H1 (cell line): ENCODE measurements around the gene FREM2. TPM values are rescaled to one million over a fixed set of nuclear protein-coding genes. Genes with fewer than 3 reads are reported as not detected.

Experiments used
- CTCF ChIA-PET: fragments of 300-600 bp; sonication (Branson Sonifier 250); formaldehyde crosslinking; loops from one replicate; lab custom pipeline; 2021; ENCODE audit not compliant: partially characterized antibody; lab: Charles Lee
- POLR2A ChIA-PET: fragments of 300-600 bp; sonication (Branson Sonifier 250); formaldehyde crosslinking; loops from one replicate; lab custom pipeline; 2021; ENCODE audit warnings: inconsistent platforms; ENCODE audit not compliant: partially characterized antibody; lab: Charles Lee
- DNase-seq, 2 experiments: peaks; one replicate each; pipeline versions ENCODE4 v3.0.0 to v3.0.0-alpha.2; 2010 to 2022; ENCODE audit warnings: low spot score in 2 of 2, low read depth in 1 of 2, mixed read lengths in 1 of 2
- FAIRE-seq: peaks from 2 replicates; lab custom pipeline; 2011; peaks lifted over from hg19 to GRCh38; lab: Jason Lieb, UNC
- H2AFZ ChIP-seq: 2 replicates; pipeline ENCODE4 v1.8.1; 2012; ENCODE audit warnings: low read length, inconsistent platforms
- H2AK5ac ChIP-seq: 2 replicates; pipeline ENCODE4 v1.6.1; 2013; ENCODE audit warnings: low read depth, low read length
- H2BK120ac ChIP-seq: replicated peaks from 2 replicates; pipeline ENCODE3; 2013; ENCODE audit warnings: low read depth, low read length, inconsistent platforms
- H2BK12ac ChIP-seq: 2 replicates; pipeline ENCODE4 v1.6.1; 2013; ENCODE audit warnings: low read depth, low read length
- H2BK15ac ChIP-seq: 2 replicates; pipeline ENCODE4 v1.6.1; 2013; ENCODE audit warnings: low read length
- H2BK20ac ChIP-seq: 2 replicates; pipeline ENCODE4 v1.6.1; 2013; ENCODE audit warnings: low read length
- H2BK5ac ChIP-seq: 2 replicates; pipeline ENCODE4 v1.6.1; 2013; ENCODE audit warnings: low read depth, low read length
- H3K14ac ChIP-seq: 2 replicates; pipeline ENCODE4 v1.6.1; 2013; ENCODE audit warnings: inconsistent platforms; ENCODE audit not compliant: insufficient read length
- H3K18ac ChIP-seq: 2 replicates; pipeline ENCODE4 v1.6.1; 2013; ENCODE audit warnings: low read length; ENCODE audit errors: extremely low read depth
- H3K23ac ChIP-seq: 2 replicates; pipeline ENCODE4 v1.6.1; 2013; ENCODE audit warnings: inconsistent platforms; ENCODE audit not compliant: insufficient read length
- H3K23me2 ChIP-seq: 2 replicates; pipeline ENCODE4 v1.6.1; 2013; ENCODE audit warnings: low read depth, low read length
- H3K27ac ChIP-seq: 2 replicates; pipeline ENCODE4 v1.6.1; 2011; ENCODE audit warnings: low read depth, low read length, inconsistent platforms
- H3K27me3 ChIP-seq, 4 experiments: replicated peaks in 1 of 4; 1 replicate in 1 of 4; 2 replicates in 3 of 4; pipeline versions ENCODE4 v1.6.1 to v1.8.1; 2011 to 2013; ENCODE audit warnings: low read length in 3 of 4, mild to moderate bottlenecking in 3 of 4, inconsistent platforms in 2 of 4, mixed read lengths in 2 of 4, moderate library complexity in 1 of 4; ENCODE audit not compliant: control insufficient read depth in 3 of 4, insufficient read depth in 3 of 4; ENCODE audit errors: extremely low read depth in 1 of 4
- H3K36me3 ChIP-seq, 4 experiments: 2 replicates each; pipeline versions ENCODE4 v1.6.1 to v1.8.1; 2011 to 2013; ENCODE audit warnings: mild to moderate bottlenecking in 4 of 4, low read length in 3 of 4, moderate library complexity in 2 of 4, control low read depth in 1 of 4, inconsistent platforms in 1 of 4; ENCODE audit not compliant: insufficient read depth in 4 of 4, control insufficient read depth in 2 of 4
- H3K4ac ChIP-seq: replicated peaks from 2 replicates; pipeline ENCODE3; 2013; ENCODE audit warnings: low read length, low read depth, mixed read lengths, inconsistent platforms; ENCODE audit not compliant: insufficient read length
- H3K4me1 ChIP-seq, 4 experiments: replicated peaks in 1 of 4; 1 replicate in 1 of 4; 2 replicates in 3 of 4; pipeline versions ENCODE4 v1.6.1 to v1.8.1; 2011 to 2013; ENCODE audit warnings: low read length in 3 of 4, inconsistent platforms in 2 of 4, mixed read lengths in 1 of 4; ENCODE audit not compliant: insufficient read depth in 4 of 4, control insufficient read depth in 3 of 4
- H3K4me2 ChIP-seq, 2 experiments: 2 replicates each; pipeline versions ENCODE4 v1.6.1 to v1.8.1; 2011 to 2013; ENCODE audit warnings: low read depth in 2 of 2, low read length in 2 of 2, control low read depth in 1 of 2, inconsistent platforms in 1 of 2, mild to moderate bottlenecking in 1 of 2; ENCODE audit not compliant: insufficient read depth in 1 of 2
- H3K4me3 ChIP-seq, 4 experiments: fragments of 200-600, 300-600 bp in 1 of 4; sonication (generic), shearing (Covaris generic), sonication (Bioruptor Twin) in 1 of 4; 2 replicates each; pipeline versions ENCODE4 v1.5.1 to v1.8.1; 2011 to 2016; ENCODE audit warnings: low read length in 4 of 4, low read depth in 3 of 4, control low read depth in 2 of 4, inconsistent platforms in 2 of 4, mild to moderate bottlenecking in 2 of 4, mixed read lengths in 1 of 4, moderate library complexity in 1 of 4; ENCODE audit not compliant: insufficient read depth in 2 of 4; ENCODE audit errors: extremely low read depth in 1 of 4
- H3K56ac ChIP-seq: replicated peaks from 2 replicates; pipeline ENCODE3; 2013; ENCODE audit warnings: low read depth, mild to moderate bottlenecking, mixed read lengths, low read length, inconsistent platforms; ENCODE audit not compliant: insufficient read length
- H3K79me1 ChIP-seq: 2 replicates; pipeline ENCODE4 v1.6.1; 2013; ENCODE audit warnings: low read depth, low read length, control low read depth
- H3K79me2 ChIP-seq, 2 experiments: 2 replicates each; pipeline versions ENCODE4 v1.6.1 to v1.8.1; 2012 to 2013; ENCODE audit warnings: low read length in 2 of 2, mild to moderate bottlenecking in 2 of 2, inconsistent platforms in 1 of 2; ENCODE audit not compliant: insufficient read depth in 2 of 2, control insufficient read depth in 1 of 2
- H3K9ac ChIP-seq, 4 experiments: replicated peaks in 1 of 4; 1 replicate in 1 of 4; 2 replicates in 3 of 4; pipeline versions ENCODE4 v1.6.1 to v1.8.1; 2011 to 2013; ENCODE audit warnings: low read depth in 3 of 4, low read length in 3 of 4, control low read depth in 2 of 4, mild to moderate bottlenecking in 2 of 4, moderate library complexity in 2 of 4, inconsistent platforms in 1 of 4; ENCODE audit errors: extremely low read depth in 1 of 4
- H3K9me3 ChIP-seq, 2 experiments: 2 replicates each; pipeline versions ENCODE4 v1.6.1 to v1.8.1; 2012 to 2013; ENCODE audit warnings: mild to moderate bottlenecking in 2 of 2, moderate library complexity in 2 of 2, control low read depth in 1 of 2, inconsistent platforms in 1 of 2, low read depth in 1 of 2, low read length in 1 of 2, mixed read lengths in 1 of 2; ENCODE audit not compliant: insufficient read depth in 2 of 2
- H4K20me1 ChIP-seq, 2 experiments: replicated peaks in 1 of 2; 2 replicates each; pipeline versions ENCODE3 to v1.8.1; 2011 to 2013; ENCODE audit warnings: inconsistent platforms in 2 of 2, low read length in 2 of 2, mild to moderate bottlenecking in 1 of 2; ENCODE audit not compliant: insufficient read depth in 2 of 2, control insufficient read depth in 1 of 2
- H4K5ac ChIP-seq: 2 replicates; pipeline ENCODE4 v1.6.1; 2013; ENCODE audit warnings: low read length, low read depth, mixed read lengths, inconsistent platforms; ENCODE audit not compliant: insufficient read length
- H4K8ac ChIP-seq: 2 replicates; pipeline ENCODE4 v1.8.0; 2013; ENCODE audit warnings: mild to moderate bottlenecking, moderate library complexity, low read length, inconsistent platforms; ENCODE audit not compliant: insufficient read depth; ENCODE audit errors: extremely low read depth
- H4K91ac ChIP-seq: replicated peaks from 2 replicates; pipeline ENCODE3; 2013; ENCODE audit warnings: low read length, mixed read lengths, inconsistent platforms; ENCODE audit not compliant: insufficient read length
- ATF3 ChIP-seq: IDR thresholded peaks from 2 replicates; pipeline ENCODE4 v1.6.1; 2011; ENCODE audit warnings: low read depth, mild to moderate bottlenecking, low read length; ENCODE audit not compliant: insufficient read depth
- EGR1 ChIP-seq: IDR thresholded peaks from 2 replicates; pipeline ENCODE4 v1.6.1; 2011; ENCODE audit warnings: low read depth, low read length, borderline replicate concordance
- SIN3A ChIP-seq, 2 experiments: IDR thresholded peaks in 1 of 2; conservative IDR thresholded peaks in 1 of 2; 2 replicates each; pipeline ENCODE4 v1.6.1; 2011 to 2012; ENCODE audit warnings: low read length in 2 of 2, improper control_type of control experiment in 1 of 2, low read depth in 1 of 2, mild to moderate bottlenecking in 1 of 2
- SIRT6 ChIP-seq: IDR thresholded peaks from one replicate; pipeline ENCODE4 v1.7.1; 2012; ENCODE audit warnings: low read length, inconsistent platforms
- TCF12 ChIP-seq: IDR thresholded peaks from 2 replicates; pipeline ENCODE4 v1.6.1; 2011; ENCODE audit warnings: low read depth, mild to moderate bottlenecking, low read length
- WGBS, 2 experiments: shearing (Covaris generic) in 1 of 2; methylation state at CpG; one replicate each; pipeline versions ENCODE4 v1.1.6 to v1.1.7; 2013 to 2015; ENCODE audit warnings: low lambda C conversion rate in 2 of 2, mixed read lengths in 2 of 2, inconsistent platforms in 1 of 2, low coverage in 1 of 2, missing lambda C conversion rate in 1 of 2; ENCODE audit not compliant: insufficient replicate concordance in 2 of 2, insufficient coverage in 1 of 2, insufficient read length in 1 of 2; ENCODE audit errors: extremely low coverage in 1 of 2, missing lambda C conversion rate in 1 of 2; 5-methylcytosine and 5-hydroxymethylcytosine counted together
- polyA plus RNA-seq, 7 experiments: library from polyadenylated mRNA; depleted of rRNA in 3 of 7; stranded (reverse) in 5 of 7; unstranded in 2 of 7; fragments of >200 nt in 5 of 7; fragments of 200-250 nt in 2 of 7; gene quantifications; 1 replicate in 5 of 7; 2 replicates in 1 of 7; 4 replicates in 1 of 7; pipeline versions ENCODE4 v1.2.1 to v1.2.3, GENCODE V29; 2011 to 2013; ENCODE audit warnings: missing spikeins in 2 of 7, mixed read lengths in 2 of 7
- total RNA-seq: library from RNA; stranded (reverse); fragmentation: NEBNext Ultra II Directional; extraction: Animal tissue kit (Norgen Biotek cat#: 25700); gene quantifications from 2 replicates; pipeline ENCODE4 v1.2.1, GENCODE V29; 2021

FREM2 gene
- total and polyA plus RNA-seq, 2 of the 8 experiments (the other 6 are each of a cell fraction or from before 2014, with no cell fraction given): 11.6 to 22.8 TPM

GRCh38 chr13:38702669-38703068, 15.8 kb downstream of the FREM2 start:
- TF ChIP-seq EGR1: no peak
- no peak for TF ChIP-seq TCF12
- TF ChIP-seq SIN3A (conservative IDR thresholded peaks at IDR 0.05 in 1 of 2, IDR thresholded peaks at IDR 0.05 in 1 of 2; ENCODE audit: low read depth in 1 of 2, low read length in 2 of 2): no peak
- TF ChIP-seq SIRT6: no peak
- TF ChIP-seq ATF3: no peak
- TF ChIP-seq, all 59 proteins: peak for 0
- CTCF ChIA-PET: interaction anchor here (1.1 to 1.2 kb wide), 2 partner anchors 60 to 220 kb away, joined by 3 to 5 read pairs; no protein-coding TSS in a partner anchor
- no peak for DNase-seq
- Histone ChIP-seq H3K9me3 (no peaks in the 10 kb centered on the region), H2AK5ac (no peak overlapping the region), H2BK12ac (no peak overlapping the region), H2AFZ (no peak overlapping the region), H3K79me2 (no peaks in the 10 kb centered on the region), H3K23me2 (no peaks in the 10 kb centered on the region), H4K5ac (no peak overlapping the region), H3K4me1 (peaks cover 0 to 4% (median under 1%) of the 10 kb centered on the region in 4 experiments; a peak in 2 of 7 replicates), H3K4ac (no peak overlapping the region), H3K79me1 (no peaks in the 10 kb centered on the region), H2BK20ac (no peak overlapping the region), H2BK5ac (no peak overlapping the region), H3K27me3 (no peaks in the 10 kb centered on the region), H4K8ac (no peak overlapping the region), H3K4me3 (no peak overlapping the region), H2BK15ac (no peak overlapping the region), H4K91ac (no peak overlapping the region), H2BK120ac (no peak overlapping the region), H3K56ac (no peak overlapping the region), H3K36me3 (no peaks in the 10 kb centered on the region), H3K9ac (no peak overlapping the region), H4K20me1 (no peaks in the 10 kb centered on the region), H3K4me2 (no peak overlapping the region), H3K23ac (no peak overlapping the region), H3K18ac (no peak overlapping the region), H3K27ac (no peak overlapping the region), H3K14ac (no peak overlapping the region)
- POLR2A ChIA-PET: no interaction called here
- 89% methylated on average over 2 of the region's 2 CpGs; no CpG with 5 or more reads in 1 of the 2 experiments for WGBS, 2 experiments
- no peak for FAIRE-seq
